HepG2 (cell line): Measurements from ENCODE around the gene KIF3A. TPM values are rescaled to one million over a fixed set of nuclear protein-coding genes. Genes with fewer than 3 reads are reported as not detected.

Source experiments
- ATAC-seq: fragments of 200-7000 bp; cut with Tn5 transposase; 3 replicates; pipeline ENCODE4 v1.9.1; 2020; ENCODE audit warnings: mild to moderate bottlenecking, moderate library complexity
- BruUV-seq: library from RNA; stranded (reverse); fragments of 400-500 nt; replicated peaks from 2 replicates; lab custom pipeline; 2021; lab: Mats Ljungman, UMichigan
- CTCF ChIA-PET: fragments of 300-600 bp; formaldehyde crosslinking; extraction: SDS; loops from one replicate; lab custom pipeline; 2021; ENCODE audit warnings: low total read pairs, inconsistent platforms, low intra/inter-chr PET ratio; lab: Yijun Ruan, JAX
- POLR2A ChIA-PET: fragments of 350-600 bp; sonication (Branson Sonifier 250); formaldehyde crosslinking; loops from one replicate; lab custom pipeline; 2020; ENCODE audit warnings: antibody characterized with exemption, inconsistent platforms; lab: Yijun Ruan, JAX
- DNase-seq: peaks from one replicate; pipeline ENCODE4 v3.0.0-alpha.2; 2015; ENCODE audit warnings: low spot score
- FAIRE-seq: peaks from 3 replicates; lab custom pipeline; 2011; peaks lifted over from hg19 to GRCh38; lab: Jason Lieb, UNC
- H2AFZ ChIP-seq: one replicate; pipeline ENCODE4 v1.6.1; 2011; ENCODE audit warnings: low read length, inconsistent platforms
- H3K27ac ChIP-seq: fragments of 300-600 bp; 3 replicates; pipeline ENCODE4 v1.8.0; 2011; ENCODE audit warnings: mixed run types, mild to moderate bottlenecking, mixed read lengths, low read length, inconsistent platforms; ENCODE audit not compliant: insufficient read depth; ENCODE audit errors: extremely low read length
- H3K27me3 ChIP-seq, 2 experiments: fragments of 200-600 bp in 1 of 2; 2 replicates in 1 of 2; 3 replicates in 1 of 2; pipeline versions ENCODE4 v1.6.0 to v1.8.0; 2011; ENCODE audit warnings: low read length in 2 of 2, mild to moderate bottlenecking in 2 of 2, moderate library complexity in 2 of 2, inconsistent platforms in 1 of 2; ENCODE audit not compliant: insufficient read depth in 2 of 2, control insufficient read depth in 1 of 2
- H3K36me3 ChIP-seq, 2 experiments: fragments of 200-600 bp in 1 of 2; replicated peaks in 1 of 2; 2 replicates in 1 of 2; 3 replicates in 1 of 2; pipeline versions ENCODE4 v1.5.1 to v1.8.0; 2011; ENCODE audit warnings: low read length in 2 of 2, inconsistent platforms in 1 of 2; ENCODE audit not compliant: insufficient read depth in 2 of 2, control insufficient read depth in 1 of 2
- H3K4me1 ChIP-seq: 2 replicates; pipeline ENCODE4 v1.5.1; 2012; ENCODE audit warnings: low read length, inconsistent platforms; ENCODE audit not compliant: insufficient read depth
- H3K4me2 ChIP-seq: 2 replicates; pipeline ENCODE4 v1.6.0; 2011; ENCODE audit warnings: low read depth, low read length, inconsistent platforms
- H3K4me3 ChIP-seq, 3 experiments: fragments of 200-600 bp in 1 of 3; sonication (generic), shearing (Covaris generic) in 1 of 3; replicated peaks in 1 of 3; 2 replicates each; pipeline ENCODE4 v1.5.1; 2011 to 2016; ENCODE audit warnings: low read length in 3 of 3, inconsistent platforms in 2 of 3, low read depth in 2 of 3, mild to moderate bottlenecking in 2 of 3, control low read depth in 1 of 3, mixed read lengths in 1 of 3; ENCODE audit not compliant: insufficient read depth in 1 of 3
- H3K79me2 ChIP-seq: one replicate; pipeline ENCODE4 v1.6.1; 2011; ENCODE audit warnings: low read length, inconsistent platforms; ENCODE audit not compliant: insufficient read depth
- H3K9ac ChIP-seq: 2 replicates; pipeline ENCODE4 v1.6.0; 2011; ENCODE audit warnings: mild to moderate bottlenecking, low read depth, low read length, inconsistent platforms; ENCODE audit not compliant: insufficient read depth
- H3K9me3 ChIP-seq: 2 replicates; pipeline ENCODE4 v1.5.1; 2012; ENCODE audit warnings: mild to moderate bottlenecking, low read length
- H4K20me1 ChIP-seq: 2 replicates; pipeline ENCODE4 v1.6.0; 2011; ENCODE audit warnings: inconsistent platforms, mild to moderate bottlenecking, low read length, moderate library complexity; ENCODE audit not compliant: insufficient read depth
- FOSL2 ChIP-seq: sonication (generic); formaldehyde crosslinking; IDR thresholded peaks from 2 replicates; pipeline ENCODE4 v1.4.0; 2020; ENCODE audit warnings: missing genetic modification reagents
- JUNB ChIP-seq: sonication (generic); formaldehyde crosslinking; IDR thresholded peaks from 2 replicates; pipeline ENCODE4 v1.8.0; 2022; ENCODE audit warnings: missing genetic modification reagents, mild to moderate bottlenecking, borderline replicate concordance
- NFIB ChIP-seq: sonication (generic); formaldehyde crosslinking; IDR thresholded peaks from 2 replicates; pipeline ENCODE4 v1.9.0; 2021; ENCODE audit warnings: missing genetic modification reagents, mild to moderate bottlenecking, borderline replicate concordance
- NONO ChIP-seq, 2 experiments: fragments of 450-650 bp in 1 of 2; sonication (generic) in 1 of 2; formaldehyde crosslinking in 1 of 2; IDR thresholded peaks in 1 of 2; conservative IDR thresholded peaks in 1 of 2; 2 replicates each; pipeline versions ENCODE4 v1.6.1 to v1.8.0; 2017 to 2022; ENCODE audit warnings: mild to moderate bottlenecking in 1 of 2, missing genetic modification reagents in 1 of 2, moderate library complexity in 1 of 2
- PHF20 ChIP-seq: sonication (generic); formaldehyde crosslinking; IDR thresholded peaks from 2 replicates; pipeline ENCODE4 v1.5.0; 2020; ENCODE audit warnings: mild to moderate bottlenecking, missing genetic modification reagents
- POLR2A ChIP-seq, 2 experiments: IDR thresholded peaks; 2 replicates each; pipeline ENCODE4 v1.6.1; 2011; ENCODE audit warnings: low read depth in 2 of 2, low read length in 2 of 2, mild to moderate bottlenecking in 1 of 2, moderate library complexity in 1 of 2; ENCODE audit not compliant: insufficient read depth in 1 of 2
- RARA ChIP-seq: IDR thresholded peaks from 2 replicates; pipeline ENCODE4 v1.6.1; 2016; ENCODE audit warnings: missing genetic modification reagents, missing compliant biosample characterization
- RBM22 ChIP-seq: fragments of 200-400 bp; formaldehyde crosslinking; optimal IDR thresholded peaks from 2 replicates; pipeline ENCODE3; 2017; ENCODE audit warnings: mild to moderate bottlenecking, low read length, moderate library complexity
- ZNF331 ChIP-seq: sonication (generic); formaldehyde crosslinking; IDR thresholded peaks from 2 replicates; pipeline ENCODE4 v1.4.0; 2020; ENCODE audit warnings: missing genetic modification reagents
- ZNF383 ChIP-seq: sonication (generic); formaldehyde crosslinking; IDR thresholded peaks from 2 replicates; pipeline ENCODE4 v1.4.0; 2020; ENCODE audit warnings: missing genetic modification reagents, mild to moderate bottlenecking, borderline replicate concordance
- ZNF496 ChIP-seq: sonication (generic); formaldehyde crosslinking; IDR thresholded peaks from 2 replicates; pipeline ENCODE4 v1.8.1; 2023; ENCODE audit warnings: mild to moderate bottlenecking, moderate library complexity, missing genetic modification reagents; ENCODE audit not compliant: insufficient replicate concordance
- ZNF598 ChIP-seq: sonication (generic); formaldehyde crosslinking; IDR thresholded peaks from 2 replicates; pipeline ENCODE4 v1.5.1; 2020; ENCODE audit warnings: mild to moderate bottlenecking, missing genetic modification reagents, borderline replicate concordance
- ZSCAN21 ChIP-seq: sonication (generic); formaldehyde crosslinking; IDR thresholded peaks from 2 replicates; pipeline ENCODE4 v1.8.0; 2022; ENCODE audit warnings: mild to moderate bottlenecking, missing genetic modification reagents, moderate library complexity, borderline replicate concordance
- WGBS: methylation state at CpG from one replicate; pipeline ENCODE4 v1.1.6; 2017; ENCODE audit warnings: low lambda C conversion rate; 5-methylcytosine and 5-hydroxymethylcytosine counted together
- in situ Hi-C: cut with HindIII; loops from 2 replicates; pipeline ENCODE4 v1.10.0; 2017; ENCODE audit warnings: low pct_unique_long_range_greater_than_20kb; ENCODE audit not compliant: extremely low pct_ligation_motif_present
- intact Hi-C: fragments of 100-400 bp; cut with micrococcal nuclease; formaldehyde crosslinking; loops from one replicate; pipeline ENCODE4 v1.10.0; 2022; ENCODE audit not compliant: unreplicated experiment
- polyA plus RNA-seq, 8 experiments: library from polyadenylated mRNA; depleted of rRNA in 3 of 8; stranded (reverse) in 7 of 8; unstranded in 1 of 8; fragments of >200 nt; fragmentation: Illumina TruSeq in 4 of 8; extraction: Trizol in 4 of 8; gene quantifications; 2 replicates each; pipeline versions ENCODE4 v1.2.1 to v1.2.3, GENCODE V29; 2011 to 2016; ENCODE audit warnings: low read depth in 4 of 8, missing spikeins in 1 of 8, mixed read lengths in 1 of 8; ENCODE audit not compliant: insufficient read depth in 1 of 8
- total RNA-seq, 5 experiments: library from RNA; depleted of rRNA; stranded (reverse); fragments of >200 nt; fragmentation: Illumina TruSeq; extraction: Trizol; gene quantifications; 2 replicates each; pipeline ENCODE4 v1.2.3, GENCODE V29; 2016; ENCODE audit warnings: low read depth in 1 of 5
- TF ChIP-seq, protein P1 (sequence below): sonication (generic); formaldehyde crosslinking; IDR thresholded peaks from 2 replicates; pipeline ENCODE4 v1.8.0; 2022; ENCODE audit warnings: missing genetic modification reagents, mild to moderate bottlenecking, moderate library complexity, borderline replicate concordance
- TF ChIP-seq, protein P2 (sequence below): sonication (generic); formaldehyde crosslinking; IDR thresholded peaks from 2 replicates; pipeline ENCODE4 v1.4.0; 2020; ENCODE audit warnings: mild to moderate bottlenecking, missing genetic modification reagents

The KIF3A gene
- total and polyA plus RNA-seq, 2 of the 13 experiments (the other 11 are each of a cell fraction or from before 2014, with no cell fraction given), result 2.3 to 8.4 TPM

DNA sequence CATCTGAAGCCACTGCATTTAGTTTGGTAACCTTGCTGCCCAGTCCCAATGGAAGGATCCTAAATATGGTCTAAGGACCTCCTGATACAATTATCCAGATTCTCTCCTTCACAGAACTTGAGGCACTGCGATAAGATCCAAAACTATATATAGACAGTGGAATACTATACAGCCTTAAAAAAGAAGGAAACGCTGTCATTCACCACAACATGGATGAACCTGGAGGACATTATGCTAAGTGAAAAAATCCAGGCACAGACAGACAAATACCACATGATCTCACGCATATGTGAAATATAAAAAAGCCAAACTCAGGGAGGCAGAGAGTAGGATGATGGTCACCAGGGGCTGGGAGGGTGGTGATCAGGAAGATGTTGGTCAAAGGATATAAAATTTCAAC, 66.3 kb downstream of the KIF3A start:
- H4K20me1 ChIP-seq, result no peaks in the 10 kb centered on the region
- no peaks in the 10 kb centered on the region for H3K79me2 ChIP-seq
- H3K36me3 ChIP-seq, result no peaks in the 10 kb centered on the region
- ChIA-PET CTCF (no interaction called here), POLR2A (interaction anchor here (0.7 kb wide), 1 partner anchor 9 kb away, joined by 3 read pairs; no protein-coding TSS in a partner anchor)
- H3K4me2 ChIP-seq, result no peak overlapping the region
- 90% methylated on average over 3 of the region's 3 CpGs for WGBS
- no peak overlapping the region for H3K27ac ChIP-seq
- H2AFZ ChIP-seq, result no peak overlapping the region
- intact Hi-C loops, result loop anchor here (10.0 kb wide), 1 partner anchor 56 kb away; no protein-coding TSS in a partner anchor
- ATAC-seq (no peak), DNase-seq (no peak), FAIRE-seq (no peak)
- BruUV-seq, result no TSS peak
- TF ChIP-seq, protein P1, sequence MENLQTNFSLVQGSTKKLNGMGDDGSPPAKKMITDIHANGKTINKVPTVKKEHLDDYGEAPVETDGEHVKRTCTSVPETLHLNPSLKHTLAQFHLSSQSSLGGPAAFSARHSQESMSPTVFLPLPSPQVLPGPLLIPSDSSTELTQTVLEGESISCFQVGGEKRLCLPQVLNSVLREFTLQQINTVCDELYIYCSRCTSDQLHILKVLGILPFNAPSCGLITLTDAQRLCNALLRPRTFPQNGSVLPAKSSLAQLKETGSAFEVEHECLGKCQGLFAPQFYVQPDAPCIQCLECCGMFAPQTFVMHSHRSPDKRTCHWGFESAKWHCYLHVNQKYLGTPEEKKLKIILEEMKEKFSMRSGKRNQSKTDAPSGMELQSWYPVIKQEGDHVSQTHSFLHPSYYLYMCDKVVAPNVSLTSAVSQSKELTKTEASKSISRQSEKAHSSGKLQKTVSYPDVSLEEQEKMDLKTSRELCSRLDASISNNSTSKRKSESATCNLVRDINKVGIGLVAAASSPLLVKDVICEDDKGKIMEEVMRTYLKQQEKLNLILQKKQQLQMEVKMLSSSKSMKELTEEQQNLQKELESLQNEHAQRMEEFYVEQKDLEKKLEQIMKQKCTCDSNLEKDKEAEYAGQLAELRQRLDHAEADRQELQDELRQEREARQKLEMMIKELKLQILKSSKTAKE (CRISPR knock-in tag), result no peak
- no peak for TF ChIP-seq JUNB (CRISPR knock-in tag)
- no peak for TF ChIP-seq ZNF331 (CRISPR knock-in tag)
- no peak for TF ChIP-seq NFIB
- TF ChIP-seq, protein P2, sequence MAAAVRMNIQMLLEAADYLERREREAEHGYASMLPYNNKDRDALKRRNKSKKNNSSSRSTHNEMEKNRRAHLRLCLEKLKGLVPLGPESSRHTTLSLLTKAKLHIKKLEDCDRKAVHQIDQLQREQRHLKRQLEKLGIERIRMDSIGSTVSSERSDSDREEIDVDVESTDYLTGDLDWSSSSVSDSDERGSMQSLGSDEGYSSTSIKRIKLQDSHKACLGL (CRISPR knock-in tag), result no peak
- TF ChIP-seq ZNF383 (CRISPR knock-in tag), result no peak
- TF ChIP-seq ZSCAN21 (CRISPR knock-in tag), result no peak
- TF ChIP-seq FOSL2, result no peak
- no peak for TF ChIP-seq RBM22
- no peak for TF ChIP-seq PHF20
- no peak for TF ChIP-seq POLR2A (IDR thresholded peaks at IDR 0.05; ENCODE audit: insufficient read depth in 1 of 2, low read depth in 2 of 2, low read length in 2 of 2)
- TF ChIP-seq RARA (CRISPR knock-in tag), result no peak
- TF ChIP-seq ZNF496 (CRISPR knock-in tag), result no peak
- no peak for TF ChIP-seq NONO (IDR thresholded peaks at IDR 0.05)
- no peak for TF ChIP-seq NONO (CRISPR knock-in tag; conservative IDR thresholded peaks at IDR 0.05)
- TF ChIP-seq ZNF598 (CRISPR knock-in tag), result no peak
- no peak overlapping the region for H3K9ac ChIP-seq
- in situ Hi-C loops, result loop anchor here (25.0 kb wide), 1 partner anchor 284 kb away; no protein-coding TSS in a partner anchor
- H3K9me3 ChIP-seq, result no peaks in the 10 kb centered on the region
- peaks cover 4 to 35% of the 10 kb centered on the region in 2 experiments; a peak in 4 of 5 replicates for H3K27me3 ChIP-seq
- no peak overlapping the region for H3K4me3 ChIP-seq
- peaks cover 60% of the 10 kb centered on the region for H3K4me1 ChIP-seq
